ENCODE data around the gene GDF11.

DNA sequence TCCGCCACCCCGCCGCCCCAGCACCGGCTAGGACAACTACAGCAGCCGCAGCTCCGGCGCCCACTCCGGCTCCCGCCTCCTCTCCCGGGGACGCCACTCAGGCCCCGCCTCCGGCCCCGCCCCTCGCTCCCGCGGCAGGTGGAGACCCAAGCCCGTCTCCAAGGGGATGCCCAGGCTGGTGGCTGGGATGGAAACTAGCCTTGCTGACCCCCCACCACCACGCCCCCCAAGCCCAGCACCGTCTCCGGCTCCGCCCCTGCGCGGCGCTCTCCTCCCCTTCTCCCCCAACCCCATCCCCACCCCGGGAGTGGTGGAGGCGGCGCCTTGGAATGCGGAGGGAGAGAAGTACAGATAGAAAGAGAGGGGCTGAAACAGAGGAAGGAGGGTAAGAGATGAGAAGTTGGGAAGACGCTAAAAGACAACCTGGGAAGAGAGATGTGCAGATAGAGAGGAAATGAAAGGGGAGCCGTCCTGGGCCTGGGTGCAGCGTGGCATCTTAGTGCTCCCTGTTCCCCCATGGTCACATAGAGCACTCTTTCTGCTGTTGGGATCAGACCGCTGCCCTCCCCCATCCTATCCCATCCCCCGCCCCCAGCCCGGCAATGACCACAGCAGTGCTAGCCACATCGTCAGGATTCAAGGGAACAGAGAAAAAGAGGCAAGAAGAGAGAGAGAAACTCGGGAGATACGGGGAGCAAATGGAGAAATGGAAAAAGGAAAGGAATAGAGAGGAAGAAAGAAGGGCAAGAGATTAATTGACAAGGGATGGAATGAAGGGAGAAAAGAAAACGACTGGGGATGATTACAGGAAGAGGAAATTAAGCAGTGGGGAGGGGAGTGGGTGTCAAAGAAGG is 34.9 kb upstream of the GDF11 start, which contains the start of gene ITGA7:
- TF ChIP-seq YY1 (IDR thresholded peaks at IDR 0.05; ENCODE audit: low read depth, low read length) = no peak
- TF ChIP-seq CTCF (IDR thresholded peaks at IDR 0.05; ENCODE audit: control extremely low read depth in 1 of 3, insufficient read depth in 1 of 3, low read depth in 1 of 3, low read length in 3 of 3) = no peak
- TF ChIP-seq BRCA1 (IDR thresholded peaks at IDR 0.05; ENCODE audit: low read depth, low read length) = no peak
- TF ChIP-seq CBX5 (IDR thresholded peaks at IDR 0.05; ENCODE audit: low read depth, low read length) = no peak
- 0 out of 2 replicates have a peak, but pooled peaks have one; percentile 14 for TF ChIP-seq CREB1 (IDR thresholded peaks at IDR 0.05)

All from H1 (cell line).